ENCODE data around the gene TELO2. TPM values are rescaled to one million over a fixed set of nuclear protein-coding genes. Genes with fewer than 3 reads are reported as not detected.
A peak's percentile ranks its signal among the peaks of the same experiment; 100 is the strongest.

The TELO2 gene
- total and polyA plus RNA-seq, 2 donors (not counting 1 experiment from before 2014, with no cell fraction given), result 6.3 to 10.9 TPM

GRCh38 chr16:1510272-1510671, 17.1 kb downstream of the TELO2 start:
- Histone ChIP-seq H3K79me2 (ENCODE audit: control insufficient read depth, insufficient read depth, low read length) (no peaks in the 10 kb centered on the region), H3K27me3 (ENCODE audit: control insufficient read depth, insufficient read depth, low read length) (no peaks in the 10 kb centered on the region), H3K4me2 (ENCODE audit: extremely low read depth, insufficient read depth, low read length) (no peak overlapping the region), H3K4me1 (ENCODE audit: control insufficient read depth, extremely low read depth, insufficient read depth, low read length) (no peaks in the 10 kb centered on the region), H3K4me3 (replicated peaks in 1 of 4; ENCODE audit: control extremely low read depth in 1 of 4, insufficient read depth in 1 of 4, low read depth in 3 of 4, low read length in 4 of 4) (no peak overlapping the region), H4K20me1 (ENCODE audit: control insufficient read depth, extremely low read depth, insufficient read depth, low read length) (no peaks in the 10 kb centered on the region), H2AFZ (ENCODE audit: low read length) (no peak overlapping the region), H3K27ac (ENCODE audit: insufficient read depth, low read length) (peak overlapping the region; percentile 14), H3K9me3 (ENCODE audit: control insufficient read depth, insufficient read depth, low read depth, low read length) (no peaks in the 10 kb centered on the region), H3K36me3 (ENCODE audit: control insufficient read depth, insufficient read depth, low read length) (peaks cover 20% of the 10 kb centered on the region), H3K9ac (ENCODE audit: insufficient read depth, low read length) (peak overlapping the region; percentile 16)
- no peak for DNase-seq (ENCODE audit: low read depth in 2 of 2)
- TF ChIP-seq CTCF (conservative IDR thresholded peaks at IDR 0.05 in 1 of 2, IDR thresholded peaks at IDR 0.05 in 1 of 2; ENCODE audit: low read depth in 1 of 2, low read length in 2 of 2) (no peak), EZH2 (IDR thresholded peaks at IDR 0.05; ENCODE audit: low read length, missing control alignments) (no peak)

- Histone ChIP-seq H3K9me3 (ENCODE audit: control insufficient read depth, insufficient read depth, low read depth, low read length) (no peaks in the 10 kb centered on the region), H2AFZ (ENCODE audit: low read length) (no peak overlapping the region), H3K4me3 (replicated peaks in 1 of 4; ENCODE audit: control extremely low read depth in 1 of 4, insufficient read depth in 1 of 4, low read depth in 3 of 4, low read length in 4 of 4) (no peak overlapping the region), H3K27me3 (ENCODE audit: control insufficient read depth, insufficient read depth, low read length) (no peaks in the 10 kb centered on the region), H3K4me1 (ENCODE audit: control insufficient read depth, extremely low read depth, insufficient read depth, low read length) (no peaks in the 10 kb centered on the region), H3K4me2 (ENCODE audit: extremely low read depth, insufficient read depth, low read length) (no peak overlapping the region), H3K27ac (ENCODE audit: insufficient read depth, low read length) (no peak overlapping the region), H4K20me1 (ENCODE audit: control insufficient read depth, extremely low read depth, insufficient read depth, low read length) (no peaks in the 10 kb centered on the region), H3K36me3 (ENCODE audit: control insufficient read depth, insufficient read depth, low read length) (peaks cover 20% of the 10 kb centered on the region), H3K79me2 (ENCODE audit: control insufficient read depth, insufficient read depth, low read length) (no peaks in the 10 kb centered on the region), H3K9ac (ENCODE audit: insufficient read depth, low read length) (no peak overlapping the region)
- TF ChIP-seq EZH2 (IDR thresholded peaks at IDR 0.05; ENCODE audit: low read length, missing control alignments) (no peak), CTCF (conservative IDR thresholded peaks at IDR 0.05 in 1 of 2, IDR thresholded peaks at IDR 0.05 in 1 of 2; ENCODE audit: low read depth in 1 of 2, low read length in 2 of 2) (no peak)
- DNase-seq (ENCODE audit: low read depth in 2 of 2), result no peak
These were observed 17.8 kb downstream of the TELO2 start for GRCh38 chr16:1510941-1511351.

GRCh38 chr16:1511662-1512569, 18.8 kb downstream of the TELO2 start:
- no peak for DNase-seq (ENCODE audit: low read depth in 2 of 2)
- Histone ChIP-seq H3K27ac (ENCODE audit: insufficient read depth, low read length) (no peak overlapping the region), H3K9ac (ENCODE audit: insufficient read depth, low read length) (no peak overlapping the region), H3K4me2 (ENCODE audit: extremely low read depth, insufficient read depth, low read length) (no peak overlapping the region), H2AFZ (ENCODE audit: low read length) (no peak overlapping the region), H3K27me3 (ENCODE audit: control insufficient read depth, insufficient read depth, low read length) (no peaks in the 10 kb centered on the region), H3K79me2 (ENCODE audit: control insufficient read depth, insufficient read depth, low read length) (no peaks in the 10 kb centered on the region), H4K20me1 (ENCODE audit: control insufficient read depth, extremely low read depth, insufficient read depth, low read length) (no peaks in the 10 kb centered on the region), H3K4me3 (replicated peaks in 1 of 4; ENCODE audit: control extremely low read depth in 1 of 4, insufficient read depth in 1 of 4, low read depth in 3 of 4, low read length in 4 of 4) (no peak overlapping the region), H3K36me3 (ENCODE audit: control insufficient read depth, insufficient read depth, low read length) (peaks cover 15% of the 10 kb centered on the region), H3K4me1 (ENCODE audit: control insufficient read depth, extremely low read depth, insufficient read depth, low read length) (no peaks in the 10 kb centered on the region), H3K9me3 (ENCODE audit: control insufficient read depth, insufficient read depth, low read depth, low read length) (no peaks in the 10 kb centered on the region)
- TF ChIP-seq CTCF (conservative IDR thresholded peaks at IDR 0.05 in 1 of 2, IDR thresholded peaks at IDR 0.05 in 1 of 2; ENCODE audit: low read depth in 1 of 2, low read length in 2 of 2), result no peak
- no peak for TF ChIP-seq EZH2 (IDR thresholded peaks at IDR 0.05; ENCODE audit: low read length, missing control alignments)
